T-helper 2 cell treated with Interferon-gamma antibody and Interleukin-4, amounts not matched to agents 5 μg/mL and 100 μg/mL, for 36 hours (primary cell): ENCODE results near the gene DDX56.
A peak's percentile ranks its signal among the peaks of the same experiment; 100 is the strongest.

ENCODE experiments used
- DNase-seq: peaks from one replicate; pipeline ENCODE4 v3.0.0; 2021; ENCODE audit warnings: low spot score
- H3K27ac Mint-ChIP-seq: one replicate; pipeline ENCODE4 v1.8.0; 2021; ENCODE audit warnings: mild to moderate bottlenecking, mixed read lengths
- H3K27me3 Mint-ChIP-seq: one replicate; pipeline ENCODE4 v1.8.0; 2021; ENCODE audit warnings: low read depth, mixed read lengths
- H3K36me3 Mint-ChIP-seq: one replicate; pipeline ENCODE4 v1.8.0; 2021; ENCODE audit warnings: low read depth, mixed read lengths
- H3K4me1 Mint-ChIP-seq: one replicate; pipeline ENCODE4 v1.8.0; 2021; ENCODE audit warnings: low read depth, mixed read lengths
- H3K4me3 Mint-ChIP-seq: one replicate; pipeline ENCODE4 v1.8.0; 2022; ENCODE audit warnings: mild to moderate bottlenecking, moderate library complexity, mixed read lengths
- H3K9me3 Mint-ChIP-seq: one replicate; pipeline ENCODE4 v1.8.0; 2021; ENCODE audit warnings: mixed read lengths

Gene DDX56

DNA sequence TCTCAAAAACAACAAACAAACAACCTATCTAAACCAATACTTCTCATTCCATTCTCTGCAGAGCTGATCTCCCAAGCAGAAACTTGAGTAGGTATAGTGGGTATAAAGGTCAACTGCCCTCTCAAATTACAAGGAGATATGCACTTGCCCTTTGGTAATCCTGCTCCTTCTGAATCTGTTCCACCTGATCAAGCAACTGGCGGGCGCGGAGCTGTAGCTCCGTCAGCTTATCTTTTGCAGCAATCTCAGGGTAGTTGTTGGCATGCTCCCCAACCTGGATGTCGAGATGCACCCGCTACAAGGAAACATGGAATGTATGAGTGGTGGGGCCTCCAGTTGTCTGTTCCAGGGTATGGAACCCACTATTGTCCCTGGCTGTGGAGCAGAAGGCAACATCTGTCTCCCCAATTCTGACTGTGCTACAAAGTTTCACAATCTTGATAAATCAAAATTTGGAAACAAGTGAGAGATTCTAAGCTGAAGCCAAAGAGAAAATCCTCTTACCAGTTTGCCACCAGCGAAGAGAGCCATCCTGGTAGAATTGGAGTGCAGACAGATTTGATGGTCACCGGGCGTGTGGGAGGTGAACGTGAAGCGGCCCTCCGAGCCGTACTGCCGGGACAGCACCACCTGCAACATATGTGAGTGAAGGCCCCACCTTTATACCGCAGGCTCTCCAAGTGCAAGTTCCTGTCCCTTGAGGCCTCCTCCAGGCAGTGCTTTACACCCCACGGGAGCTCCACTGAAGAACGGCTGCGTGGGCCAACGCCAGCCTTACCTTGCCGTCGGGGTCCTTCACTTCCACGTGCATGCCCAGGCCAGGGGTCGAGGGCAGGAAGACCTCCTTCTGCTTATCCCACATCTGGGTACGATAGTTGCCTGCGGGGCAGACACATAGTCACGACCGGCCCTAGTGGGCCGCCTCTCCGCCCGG lies 7.5 kb upstream of the DDX56 start:
- peaks cover 23% of the 10 kb centered on the region for H3K36me3 Mint-ChIP-seq
- peak; percentile 41 for DNase-seq
- H3K9me3 Mint-ChIP-seq = no peaks in the 10 kb centered on the region
- H3K4me3 Mint-ChIP-seq = peak overlapping the region; percentile 93
- peaks cover 20% of the 10 kb centered on the region for H3K4me1 Mint-ChIP-seq
- H3K27me3 Mint-ChIP-seq = peaks cover 8% of the 10 kb centered on the region
- H3K27ac Mint-ChIP-seq = peak overlapping the region; percentile 85

GRCh38 chr7:44576228-44576627 lies 2.5 kb upstream of the DDX56 start:
- no peaks in the 10 kb centered on the region for H3K9me3 Mint-ChIP-seq
- H3K4me3 Mint-ChIP-seq = peak overlapping the region; percentile 3
- H3K4me1 Mint-ChIP-seq = peaks cover 39% of the 10 kb centered on the region
- H3K27me3 Mint-ChIP-seq = no peaks in the 10 kb centered on the region
- peaks cover 57% of the 10 kb centered on the region for H3K36me3 Mint-ChIP-seq
- DNase-seq = no peak
- H3K27ac Mint-ChIP-seq = no peak overlapping the region

- H3K4me1 Mint-ChIP-seq = peaks cover 33% of the 10 kb centered on the region
- no peak for DNase-seq
- no peaks in the 10 kb centered on the region for H3K9me3 Mint-ChIP-seq
- H3K27me3 Mint-ChIP-seq = no peaks in the 10 kb centered on the region
- H3K4me3 Mint-ChIP-seq = peak overlapping the region; percentile 99
- H3K27ac Mint-ChIP-seq = peak overlapping the region; percentile 95
- peaks cover 59% of the 10 kb centered on the region for H3K36me3 Mint-ChIP-seq
Measured at GRCh38 chr7:44575054-44575453, 1.3 kb upstream of the DDX56 start.

- H3K27me3 Mint-ChIP-seq = no peaks in the 10 kb centered on the region
- no peak for DNase-seq
- H3K4me3 Mint-ChIP-seq = peak overlapping the region; percentile 99
- H3K36me3 Mint-ChIP-seq = peaks cover 59% of the 10 kb centered on the region
- peaks cover 29% of the 10 kb centered on the region for H3K4me1 Mint-ChIP-seq
- no peaks in the 10 kb centered on the region for H3K9me3 Mint-ChIP-seq
- H3K27ac Mint-ChIP-seq = peak overlapping the region; percentile 95
Measured at GRCh38 chr7:44574287-44574872, 672 bp upstream of the DDX56 start.

DNA sequence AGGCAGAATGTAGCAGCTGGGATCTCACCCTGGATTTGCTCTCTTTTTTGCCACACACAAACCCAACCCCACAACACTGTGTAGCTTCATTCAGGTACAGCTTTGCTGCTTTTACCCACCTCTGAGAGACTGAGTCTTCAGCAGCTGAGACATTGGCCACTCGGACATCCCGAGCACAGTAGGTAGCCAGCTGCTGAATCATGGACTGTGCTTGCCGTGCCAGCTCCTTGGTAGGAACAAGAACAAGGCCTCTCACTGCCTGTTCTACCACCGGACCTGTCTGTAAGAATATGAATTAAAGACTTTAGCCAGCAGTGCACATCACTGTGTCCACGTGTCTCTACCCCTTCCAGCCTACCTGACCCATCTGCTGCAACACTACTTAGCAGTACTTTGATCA lies 937 bp downstream of the DDX56 start:
- H3K9me3 Mint-ChIP-seq = no peaks in the 10 kb centered on the region
- H3K4me1 Mint-ChIP-seq = peaks cover 28% of the 10 kb centered on the region
- H3K4me3 Mint-ChIP-seq = peak overlapping the region; percentile 99
- H3K36me3 Mint-ChIP-seq = peaks cover 63% of the 10 kb centered on the region
- DNase-seq = no peak
- no peaks in the 10 kb centered on the region for H3K27me3 Mint-ChIP-seq
- peak overlapping the region; percentile 95 for H3K27ac Mint-ChIP-seq

GRCh38 chr7:44569959-44570358 lies 3.7 kb downstream of the DDX56 start:
- no peak for DNase-seq
- Mint-ChIP-seq H3K4me1 (peaks cover 21% of the 10 kb centered on the region), H3K27ac (no peak overlapping the region), H3K9me3 (no peaks in the 10 kb centered on the region), H3K36me3 (peaks cover 70% of the 10 kb centered on the region), H3K27me3 (no peaks in the 10 kb centered on the region), H3K4me3 (no peak overlapping the region)

- H3K4me3 Mint-ChIP-seq = no peak overlapping the region
- DNase-seq = no peak
- H3K27ac Mint-ChIP-seq = no peak overlapping the region
- H3K36me3 Mint-ChIP-seq = peaks cover 74% of the 10 kb centered on the region
- H3K27me3 Mint-ChIP-seq = no peaks in the 10 kb centered on the region
- no peaks in the 10 kb centered on the region for H3K9me3 Mint-ChIP-seq
- H3K4me1 Mint-ChIP-seq = peaks cover 14% of the 10 kb centered on the region
Measured at GRCh38 chr7:44568771-44569560, 4.7 kb downstream of the DDX56 start.

- H3K27me3 Mint-ChIP-seq = no peaks in the 10 kb centered on the region
- peaks cover 71% of the 10 kb centered on the region for H3K36me3 Mint-ChIP-seq
- no peak for DNase-seq
- H3K4me3 Mint-ChIP-seq = no peak overlapping the region
- peaks cover 9% of the 10 kb centered on the region for H3K4me1 Mint-ChIP-seq
- no peaks in the 10 kb centered on the region for H3K9me3 Mint-ChIP-seq
- no peak overlapping the region for H3K27ac Mint-ChIP-seq
Measured at GRCh38 chr7:44567884-44568283, 5.8 kb downstream of the DDX56 start.

GRCh38 chr7:44566680-44567079 lies 7.0 kb downstream of the DDX56 start:
- Mint-ChIP-seq H3K9me3 (no peaks in the 10 kb centered on the region), H3K4me3 (no peak overlapping the region), H3K27ac (no peak overlapping the region), H3K36me3 (peaks cover 59% of the 10 kb centered on the region), H3K27me3 (no peaks in the 10 kb centered on the region), H3K4me1 (peaks cover 3% of the 10 kb centered on the region)
- DNase-seq = no peak

DNA sequence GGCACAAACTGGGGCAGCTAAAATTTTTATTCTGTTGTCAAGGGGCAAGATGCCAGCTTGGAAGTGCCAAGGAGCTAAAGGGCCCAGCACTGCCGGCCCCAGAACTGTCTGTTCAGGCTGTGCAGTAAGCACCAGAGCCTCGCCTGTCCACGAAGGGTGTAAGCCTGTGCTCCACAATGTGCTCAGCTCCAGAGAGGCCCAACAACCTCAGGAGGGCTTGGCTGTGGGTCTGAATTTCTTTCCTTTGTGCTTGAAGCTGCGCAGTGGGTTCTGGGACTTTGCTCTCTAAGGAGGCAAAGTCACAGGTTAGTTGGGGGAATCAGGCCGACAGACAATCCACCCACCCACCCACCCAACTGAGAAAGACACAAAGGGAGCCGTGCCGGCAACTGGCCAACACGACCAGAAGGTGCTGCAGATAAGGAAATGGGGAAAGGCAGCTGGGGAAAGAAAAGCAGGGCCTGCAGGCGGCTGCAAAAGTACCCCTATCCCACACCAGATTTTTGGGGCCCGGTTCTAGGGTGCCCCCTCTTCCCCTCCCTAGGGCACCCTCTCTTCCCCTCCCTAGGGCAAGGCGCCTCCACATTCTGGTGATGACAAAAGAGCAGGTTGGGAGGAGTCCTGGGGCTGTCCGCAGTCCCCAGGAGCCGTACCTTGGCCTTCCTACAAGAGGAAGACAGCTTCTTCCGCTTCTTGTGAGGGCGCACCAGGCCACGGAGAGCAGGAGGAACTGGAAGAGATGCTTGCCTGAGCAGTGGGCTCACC lies 7.7 kb downstream of the DDX56 start:
- Mint-ChIP-seq H3K36me3 (peaks cover 52% of the 10 kb centered on the region), H3K4me3 (no peak overlapping the region), H3K4me1 (peaks cover 3% of the 10 kb centered on the region), H3K27me3 (no peaks in the 10 kb centered on the region), H3K9me3 (no peaks in the 10 kb centered on the region), H3K27ac (peak overlapping the region; percentile 31)
- no peak for DNase-seq

GRCh38 chr7:44565097-44565794 lies 8.5 kb downstream of the DDX56 start:
- peaks cover 3% of the 10 kb centered on the region for H3K4me1 Mint-ChIP-seq
- H3K27ac Mint-ChIP-seq = peak overlapping the region; percentile 31
- H3K4me3 Mint-ChIP-seq = no peak overlapping the region
- peak; percentile 42 for DNase-seq
- no peaks in the 10 kb centered on the region for H3K9me3 Mint-ChIP-seq
- peaks cover 48% of the 10 kb centered on the region for H3K36me3 Mint-ChIP-seq
- H3K27me3 Mint-ChIP-seq = no peaks in the 10 kb centered on the region

DNA sequence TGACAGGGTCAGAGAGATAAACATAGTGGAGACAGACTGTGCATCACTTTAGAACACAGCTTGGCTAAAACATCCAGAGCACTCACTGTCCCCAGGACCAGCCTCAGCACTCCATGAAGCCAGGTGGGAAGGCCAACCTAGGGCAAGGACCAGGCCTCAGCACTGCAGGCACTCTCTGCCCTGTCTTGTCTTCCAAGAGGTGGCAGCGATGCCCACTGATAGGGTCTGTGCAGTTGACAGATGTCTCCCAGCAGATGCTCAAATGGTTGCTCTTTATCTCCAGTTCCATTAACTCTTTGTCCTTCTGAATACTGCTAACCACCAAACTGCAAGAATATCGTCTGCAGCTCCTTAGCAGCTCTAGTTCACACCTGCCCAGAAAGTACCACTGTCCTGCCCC lies 9.1 kb downstream of the DDX56 start:
- DNase-seq = no peak
- Mint-ChIP-seq H3K27ac (no peak overlapping the region), H3K4me1 (peaks cover 3% of the 10 kb centered on the region), H3K9me3 (no peaks in the 10 kb centered on the region), H3K36me3 (peaks cover 44% of the 10 kb centered on the region), H3K4me3 (no peak overlapping the region), H3K27me3 (no peaks in the 10 kb centered on the region)

GRCh38 chr7:44563171-44563679 lies 10.5 kb downstream of the DDX56 start:
- H3K9me3 Mint-ChIP-seq = no peaks in the 10 kb centered on the region

More at GRCh38 chr7:44563171-44563679, 10.5 kb downstream of the DDX56 start:
- no peak overlapping the region for H3K27ac Mint-ChIP-seq
- peaks cover 31% of the 10 kb centered on the region for H3K36me3 Mint-ChIP-seq
- DNase-seq = no peak
- no peak overlapping the region for H3K4me3 Mint-ChIP-seq
- peaks cover 1% of the 10 kb centered on the region for H3K4me1 Mint-ChIP-seq
- no peaks in the 10 kb centered on the region for H3K27me3 Mint-ChIP-seq
